ENCODE results near the gene MRPL4. TPM values are rescaled to one million over a fixed set of nuclear protein-coding genes. Genes with fewer than 3 reads are reported as not detected.
A peak's percentile ranks its signal among the peaks of the same experiment; 100 is the strongest.

MRPL4 gene
- total and polyA plus RNA-seq, 2 of the 13 experiments (the other 11 are each of a cell fraction or from before 2014, with no cell fraction given), result 40.6 to 42.5 TPM

GRCh38 chr19:10270616-10271394 is 18.8 kb downstream of the MRPL4 start, which contains the start of gene ICAM1 (continued):
- TF ChIP-seq MTERF4 (CRISPR knock-in tag; IDR thresholded peaks at IDR 0.05), result peak; percentile 76; the same call in 1 of the 2 replicates
- TF ChIP-seq CCAR2 (optimal IDR thresholded peaks at IDR 0.05; ENCODE audit: low read depth, low read length), result no peak
- TF ChIP-seq, protein P1, sequence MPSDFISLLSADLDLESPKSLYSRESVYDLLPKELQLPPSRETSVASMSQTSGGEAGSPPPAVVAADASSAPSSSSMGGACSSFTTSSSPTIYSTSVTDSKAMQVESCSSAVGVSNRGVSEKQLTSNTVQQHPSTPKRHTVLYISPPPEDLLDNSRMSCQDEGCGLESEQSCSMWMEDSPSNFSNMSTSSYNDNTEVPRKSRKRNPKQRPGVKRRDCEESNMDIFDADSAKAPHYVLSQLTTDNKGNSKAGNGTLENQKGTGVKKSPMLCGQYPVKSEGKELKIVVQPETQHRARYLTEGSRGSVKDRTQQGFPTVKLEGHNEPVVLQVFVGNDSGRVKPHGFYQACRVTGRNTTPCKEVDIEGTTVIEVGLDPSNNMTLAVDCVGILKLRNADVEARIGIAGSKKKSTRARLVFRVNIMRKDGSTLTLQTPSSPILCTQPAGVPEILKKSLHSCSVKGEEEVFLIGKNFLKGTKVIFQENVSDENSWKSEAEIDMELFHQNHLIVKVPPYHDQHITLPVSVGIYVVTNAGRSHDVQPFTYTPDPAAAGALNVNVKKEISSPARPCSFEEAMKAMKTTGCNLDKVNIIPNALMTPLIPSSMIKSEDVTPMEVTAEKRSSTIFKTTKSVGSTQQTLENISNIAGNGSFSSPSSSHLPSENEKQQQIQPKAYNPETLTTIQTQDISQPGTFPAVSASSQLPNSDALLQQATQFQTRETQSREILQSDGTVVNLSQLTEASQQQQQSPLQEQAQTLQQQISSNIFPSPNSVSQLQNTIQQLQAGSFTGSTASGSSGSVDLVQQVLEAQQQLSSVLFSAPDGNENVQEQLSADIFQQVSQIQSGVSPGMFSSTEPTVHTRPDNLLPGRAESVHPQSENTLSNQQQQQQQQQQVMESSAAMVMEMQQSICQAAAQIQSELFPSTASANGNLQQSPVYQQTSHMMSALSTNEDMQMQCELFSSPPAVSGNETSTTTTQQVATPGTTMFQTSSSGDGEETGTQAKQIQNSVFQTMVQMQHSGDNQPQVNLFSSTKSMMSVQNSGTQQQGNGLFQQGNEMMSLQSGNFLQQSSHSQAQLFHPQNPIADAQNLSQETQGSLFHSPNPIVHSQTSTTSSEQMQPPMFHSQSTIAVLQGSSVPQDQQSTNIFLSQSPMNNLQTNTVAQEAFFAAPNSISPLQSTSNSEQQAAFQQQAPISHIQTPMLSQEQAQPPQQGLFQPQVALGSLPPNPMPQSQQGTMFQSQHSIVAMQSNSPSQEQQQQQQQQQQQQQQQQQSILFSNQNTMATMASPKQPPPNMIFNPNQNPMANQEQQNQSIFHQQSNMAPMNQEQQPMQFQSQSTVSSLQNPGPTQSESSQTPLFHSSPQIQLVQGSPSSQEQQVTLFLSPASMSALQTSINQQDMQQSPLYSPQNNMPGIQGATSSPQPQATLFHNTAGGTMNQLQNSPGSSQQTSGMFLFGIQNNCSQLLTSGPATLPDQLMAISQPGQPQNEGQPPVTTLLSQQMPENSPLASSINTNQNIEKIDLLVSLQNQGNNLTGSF (CRISPR knock-in tag; IDR thresholded peaks at IDR 0.05), result 0 out of 2 replicates have a peak, but pooled peaks have one; percentile 31
- TF ChIP-seq, protein P2, sequence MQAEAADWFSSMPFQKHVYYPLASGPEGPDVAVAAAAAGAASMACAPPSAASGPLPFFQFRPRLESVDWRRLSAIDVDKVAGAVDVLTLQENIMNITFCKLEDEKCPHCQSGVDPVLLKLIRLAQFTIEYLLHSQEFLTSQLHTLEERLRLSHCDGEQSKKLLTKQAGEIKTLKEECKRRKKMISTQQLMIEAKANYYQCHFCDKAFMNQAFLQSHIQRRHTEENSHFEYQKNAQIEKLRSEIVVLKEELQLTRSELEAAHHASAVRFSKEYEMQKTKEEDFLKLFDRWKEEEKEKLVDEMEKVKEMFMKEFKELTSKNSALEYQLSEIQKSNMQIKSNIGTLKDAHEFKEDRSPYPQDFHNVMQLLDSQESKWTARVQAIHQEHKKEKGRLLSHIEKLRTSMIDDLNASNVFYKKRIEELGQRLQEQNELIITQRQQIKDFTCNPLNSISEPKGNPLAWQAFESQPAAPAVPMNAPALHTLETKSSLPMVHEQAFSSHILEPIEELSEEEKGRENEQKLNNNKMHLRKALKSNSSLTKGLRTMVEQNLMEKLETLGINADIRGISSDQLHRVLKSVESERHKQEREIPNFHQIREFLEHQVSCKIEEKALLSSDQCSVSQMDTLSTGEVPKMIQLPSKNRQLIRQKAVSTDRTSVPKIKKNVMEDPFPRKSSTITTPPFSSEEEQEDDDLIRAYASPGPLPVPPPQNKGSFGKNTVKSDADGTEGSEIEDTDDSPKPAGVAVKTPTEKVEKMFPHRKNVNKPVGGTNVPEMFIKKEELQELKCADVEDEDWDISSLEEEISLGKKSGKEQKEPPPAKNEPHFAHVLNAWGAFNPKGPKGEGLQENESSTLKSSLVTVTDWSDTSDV (CRISPR knock-in tag; IDR thresholded peaks at IDR 0.05), result peak; percentile 85
- TF ChIP-seq, protein P3, sequence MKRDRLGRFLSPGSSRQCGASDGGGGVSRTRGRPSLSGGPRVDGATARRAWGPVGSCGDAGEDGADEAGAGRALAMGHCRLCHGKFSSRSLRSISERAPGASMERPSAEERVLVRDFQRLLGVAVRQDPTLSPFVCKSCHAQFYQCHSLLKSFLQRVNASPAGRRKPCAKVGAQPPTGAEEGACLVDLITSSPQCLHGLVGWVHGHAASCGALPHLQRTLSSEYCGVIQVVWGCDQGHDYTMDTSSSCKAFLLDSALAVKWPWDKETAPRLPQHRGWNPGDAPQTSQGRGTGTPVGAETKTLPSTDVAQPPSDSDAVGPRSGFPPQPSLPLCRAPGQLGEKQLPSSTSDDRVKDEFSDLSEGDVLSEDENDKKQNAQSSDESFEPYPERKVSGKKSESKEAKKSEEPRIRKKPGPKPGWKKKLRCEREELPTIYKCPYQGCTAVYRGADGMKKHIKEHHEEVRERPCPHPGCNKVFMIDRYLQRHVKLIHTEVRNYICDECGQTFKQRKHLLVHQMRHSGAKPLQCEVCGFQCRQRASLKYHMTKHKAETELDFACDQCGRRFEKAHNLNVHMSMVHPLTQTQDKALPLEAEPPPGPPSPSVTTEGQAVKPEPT (CRISPR knock-in tag; IDR thresholded peaks at IDR 0.05; ENCODE audit: low read depth), result peak; percentile 63; the same call in 1 of the 2 replicates
- TF ChIP-seq JUND (CRISPR knock-in tag; IDR thresholded peaks at IDR 0.05), result no peak
- TF ChIP-seq, protein P4, sequence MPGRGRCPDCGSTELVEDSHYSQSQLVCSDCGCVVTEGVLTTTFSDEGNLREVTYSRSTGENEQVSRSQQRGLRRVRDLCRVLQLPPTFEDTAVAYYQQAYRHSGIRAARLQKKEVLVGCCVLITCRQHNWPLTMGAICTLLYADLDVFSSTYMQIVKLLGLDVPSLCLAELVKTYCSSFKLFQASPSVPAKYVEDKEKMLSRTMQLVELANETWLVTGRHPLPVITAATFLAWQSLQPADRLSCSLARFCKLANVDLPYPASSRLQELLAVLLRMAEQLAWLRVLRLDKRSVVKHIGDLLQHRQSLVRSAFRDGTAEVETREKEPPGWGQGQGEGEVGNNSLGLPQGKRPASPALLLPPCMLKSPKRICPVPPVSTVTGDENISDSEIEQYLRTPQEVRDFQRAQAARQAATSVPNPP (CRISPR knock-in tag; IDR thresholded peaks at IDR 0.05), result 0 out of 2 replicates have a peak, but pooled peaks have one; percentile 68
- TF ChIP-seq PLSCR1 (CRISPR knock-in tag; IDR thresholded peaks at IDR 0.05; ENCODE audit: borderline replicate concordance), result no peak
- 0 out of 2 replicates have a peak, but pooled peaks have one; percentile 56 for TF ChIP-seq ZNF546 (CRISPR knock-in tag; conservative IDR thresholded peaks at IDR 0.05)
- no peak for TF ChIP-seq ZBTB8A (CRISPR knock-in tag; IDR thresholded peaks at IDR 0.05; ENCODE audit: borderline replicate concordance, low read depth)
- peak; percentile 84 for TF ChIP-seq HDAC2 (CRISPR knock-in tag; IDR thresholded peaks at IDR 0.05)

Data from HepG2 (cell line).